SK-N-SH treated with all-trans-retinoic acid at 6 μM for 48 hours (cell line): ENCODE measurements around the gene DTD1.

Experiments used
- ATAC-seq: fragments of 200-7000 bp; cut with Tn5 transposase; 3 replicates; pipeline ENCODE4 v1.9.1; 2020; ENCODE audit warnings: mild to moderate bottlenecking, moderate library complexity
- BACH2 ChIP-seq: fragments of 250-450 bp; sonication (Bioruptor Pico); IDR thresholded peaks from 2 replicates; pipeline ENCODE4 v1.9.0; 2021; ENCODE audit warnings: mild to moderate bottlenecking, borderline replicate concordance
- ESRRG ChIP-seq: fragments of 250-450 bp; sonication (Bioruptor Pico); IDR thresholded peaks from 2 replicates; pipeline ENCODE4 v1.6.1; 2021; ENCODE audit warnings: mild to moderate bottlenecking
- GLIS3 ChIP-seq: fragments of 250-450 bp; sonication (Bioruptor Pico); IDR thresholded peaks from 2 replicates; pipeline ENCODE4 v1.5.0; 2020; ENCODE audit warnings: mild to moderate bottlenecking, moderate library complexity
- ISL1 ChIP-seq: fragments of 250-450 bp; sonication (Bioruptor Pico); IDR thresholded peaks from 2 replicates; pipeline ENCODE4 v2.1.2; 2022; ENCODE audit warnings: mild to moderate bottlenecking, moderate library complexity
- OSR1 ChIP-seq: fragments of 250-450 bp; sonication (Bioruptor Pico); IDR thresholded peaks from 2 replicates; pipeline ENCODE4 v1.8.0; 2022; ENCODE audit warnings: moderate library complexity, mild to moderate bottlenecking, inconsistent platforms
- PPARA ChIP-seq: fragments of 250-450 bp; sonication (Bioruptor Pico); IDR thresholded peaks from 2 replicates; pipeline ENCODE4 v1.5.0; 2020; ENCODE audit warnings: mild to moderate bottlenecking, borderline replicate concordance
- RARB ChIP-seq: fragments of 250-450 bp; sonication (Bioruptor Pico); IDR thresholded peaks from 2 replicates; pipeline ENCODE4 v1.8.0; 2021; ENCODE audit warnings: mild to moderate bottlenecking, moderate library complexity
- SNAI2 ChIP-seq: fragments of 250-450 bp; sonication (Bioruptor Pico); IDR thresholded peaks from 2 replicates; pipeline ENCODE4 v1.5.0; 2020; ENCODE audit warnings: mild to moderate bottlenecking, moderate library complexity
- TCF4 ChIP-seq: fragments of 250-450 bp; sonication (Bioruptor Pico); IDR thresholded peaks from 2 replicates; pipeline ENCODE4 v1.8.0; 2021; ENCODE audit warnings: mild to moderate bottlenecking, moderate library complexity, borderline replicate concordance
- TOX ChIP-seq: fragments of 250-450 bp; sonication (Bioruptor Pico); IDR thresholded peaks from 2 replicates; pipeline ENCODE4 v1.8.0; 2021; ENCODE audit warnings: mild to moderate bottlenecking, moderate library complexity, borderline replicate concordance
- ZFP3 ChIP-seq: fragments of 250-450 bp; sonication (Bioruptor Pico); IDR thresholded peaks from 2 replicates; pipeline ENCODE4 v1.5.0; 2020; ENCODE audit warnings: mild to moderate bottlenecking, moderate library complexity
- ZFP30 ChIP-seq: fragments of 450-650 bp; formaldehyde crosslinking; IDR thresholded peaks from 2 replicates; pipeline ENCODE4 v1.5.0; 2022; ENCODE audit warnings: mild to moderate bottlenecking, moderate library complexity
- ZNF565 ChIP-seq: fragments of 450-650 bp; formaldehyde crosslinking; conservative IDR thresholded peaks from 2 replicates; pipeline ENCODE4 v1.5.0; 2020; ENCODE audit warnings: low read depth, mild to moderate bottlenecking, moderate library complexity
- ZNF70 ChIP-seq: fragments of 450-650 bp; formaldehyde crosslinking; IDR thresholded peaks from 2 replicates; pipeline ENCODE4 v1.5.0; 2020; ENCODE audit warnings: mild to moderate bottlenecking, moderate library complexity
- ZNF8 ChIP-seq: fragments of 450-650 bp; formaldehyde crosslinking; IDR thresholded peaks from 2 replicates; pipeline ENCODE4 v1.5.0; 2020; ENCODE audit warnings: mild to moderate bottlenecking, moderate library complexity
- TF ChIP-seq, protein P1 (sequence below): fragments of 250-450 bp; sonication (Bioruptor Pico); IDR thresholded peaks from 2 replicates; pipeline ENCODE4 v1.5.1; 2020; ENCODE audit warnings: low read depth, mild to moderate bottlenecking, moderate library complexity
- TF ChIP-seq, protein P2 (sequence below): fragments of 250-450 bp; sonication (Bioruptor Pico); IDR thresholded peaks from 2 replicates; pipeline ENCODE4 v1.8.0; 2020; ENCODE audit warnings: mild to moderate bottlenecking, moderate library complexity, borderline replicate concordance
- TF ChIP-seq, protein P3 (sequence below): fragments of 250-450 bp; sonication (Bioruptor Pico); IDR thresholded peaks from 2 replicates; pipeline ENCODE4 v1.8.0; 2021; ENCODE audit warnings: low read depth, mild to moderate bottlenecking, moderate library complexity, borderline replicate concordance
- TF ChIP-seq, protein P4 (sequence below): fragments of 250-450 bp; sonication (Bioruptor Pico); IDR thresholded peaks from 2 replicates; pipeline ENCODE4 v1.5.0; 2020; ENCODE audit warnings: mild to moderate bottlenecking, moderate library complexity

DTD1 gene

DNA sequence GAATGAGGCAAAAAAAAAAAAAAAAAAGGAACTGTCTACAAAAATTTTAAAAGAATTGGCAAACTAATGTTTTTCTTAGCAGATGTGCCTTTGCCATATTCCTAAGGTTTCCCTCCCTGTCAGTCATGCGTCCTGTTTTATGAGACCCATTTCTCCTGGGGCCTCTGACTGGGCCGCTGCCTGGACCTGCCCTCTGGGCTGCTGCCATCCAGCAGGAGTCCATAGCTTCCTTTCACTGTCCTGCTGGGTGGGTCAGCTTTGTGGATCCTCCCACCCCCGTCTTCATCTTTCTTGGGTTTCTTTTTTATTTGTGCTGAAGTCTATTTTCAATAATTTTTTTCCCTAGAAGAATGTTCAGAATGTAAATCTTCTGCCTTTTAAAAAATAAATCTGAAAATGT lies 114.9 kb downstream of the DTD1 start (continued):
- TF ChIP-seq, protein P1, sequence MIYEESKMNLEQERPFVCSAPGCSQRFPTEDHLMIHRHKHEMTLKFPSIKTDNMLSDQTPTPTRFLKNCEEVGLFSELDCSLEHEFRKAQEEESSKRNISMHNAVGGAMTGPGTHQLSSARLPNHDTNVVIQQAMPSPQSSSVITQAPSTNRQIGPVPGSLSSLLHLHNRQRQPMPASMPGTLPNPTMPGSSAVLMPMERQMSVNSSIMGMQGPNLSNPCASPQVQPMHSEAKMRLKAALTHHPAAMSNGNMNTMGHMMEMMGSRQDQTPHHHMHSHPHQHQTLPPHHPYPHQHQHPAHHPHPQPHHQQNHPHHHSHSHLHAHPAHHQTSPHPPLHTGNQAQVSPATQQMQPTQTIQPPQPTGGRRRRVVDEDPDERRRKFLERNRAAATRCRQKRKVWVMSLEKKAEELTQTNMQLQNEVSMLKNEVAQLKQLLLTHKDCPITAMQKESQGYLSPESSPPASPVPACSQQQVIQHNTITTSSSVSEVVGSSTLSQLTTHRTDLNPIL (CRISPR knock-in tag): no peak
- TF ChIP-seq ZNF8 (CRISPR knock-in tag) (no peak), ESRRG (no peak), ZFP30 (no peak), ZNF565 (CRISPR knock-in tag) (no peak)

DNA sequence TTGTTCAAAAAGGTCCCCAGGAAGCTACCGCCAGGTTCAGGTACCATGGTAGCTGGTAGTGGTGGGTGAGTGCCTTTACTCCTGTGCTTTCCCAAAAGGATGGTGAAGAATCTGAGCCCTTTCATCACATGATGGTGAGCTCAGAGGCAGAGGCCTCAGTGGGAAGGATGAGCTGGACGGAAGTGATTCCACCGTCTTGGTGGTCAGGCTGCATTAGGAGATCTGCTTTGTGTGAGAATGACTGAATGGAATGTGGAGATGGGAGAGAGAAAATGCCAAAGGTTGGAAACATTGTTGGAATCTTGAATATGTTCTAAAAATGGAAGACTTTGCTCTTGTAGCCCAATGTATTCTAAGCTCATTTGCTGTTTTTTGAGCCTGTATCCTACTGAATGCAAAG lies 117.6 kb downstream of the DTD1 start:
- TF ChIP-seq, protein P1 (CRISPR knock-in tag): no peak
- peak; percentile 20; the same call in 1 of the 2 replicates for TF ChIP-seq ISL1 (CRISPR knock-in tag)
- ATAC-seq: peak; percentile 99

DNA sequence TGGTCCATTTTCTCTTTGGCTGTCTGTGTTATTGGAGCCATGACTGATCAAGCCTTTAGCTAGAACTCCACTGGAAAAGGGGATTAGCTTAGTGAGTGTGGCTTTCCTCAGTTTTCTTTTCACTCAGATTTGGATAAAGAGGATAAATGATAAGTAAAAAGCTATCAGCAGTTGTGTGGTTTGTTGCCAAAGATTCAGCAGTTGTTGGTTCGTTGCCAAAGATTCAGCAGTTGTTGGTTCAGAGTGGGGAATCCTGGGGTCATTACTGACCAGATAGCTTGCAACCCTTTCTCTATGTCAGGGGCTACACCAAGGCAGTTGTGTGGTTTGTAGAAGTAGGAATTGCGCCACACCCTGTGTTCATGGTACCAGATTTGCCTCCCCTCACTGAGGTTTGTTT lies 118.1 kb downstream of the DTD1 start:
- no peak for ATAC-seq
- TF ChIP-seq PPARA (CRISPR knock-in tag): no peak
- no peak for TF ChIP-seq ZFP30
- TF ChIP-seq, protein P1 (CRISPR knock-in tag): no peak
- no peak for TF ChIP-seq ZFP3 (CRISPR knock-in tag)
- TF ChIP-seq TCF4 (CRISPR knock-in tag): no peak
- no peak for TF ChIP-seq SNAI2 (CRISPR knock-in tag)
- TF ChIP-seq RARB (CRISPR knock-in tag): no peak
- TF ChIP-seq ZNF70: no peak
- TF ChIP-seq ZNF565 (CRISPR knock-in tag): no peak
- no peak; the same call in 1 of the 2 replicates for TF ChIP-seq ISL1 (CRISPR knock-in tag)
- no peak for TF ChIP-seq TOX (CRISPR knock-in tag)
- TF ChIP-seq ESRRG: no peak
- TF ChIP-seq, protein P2, sequence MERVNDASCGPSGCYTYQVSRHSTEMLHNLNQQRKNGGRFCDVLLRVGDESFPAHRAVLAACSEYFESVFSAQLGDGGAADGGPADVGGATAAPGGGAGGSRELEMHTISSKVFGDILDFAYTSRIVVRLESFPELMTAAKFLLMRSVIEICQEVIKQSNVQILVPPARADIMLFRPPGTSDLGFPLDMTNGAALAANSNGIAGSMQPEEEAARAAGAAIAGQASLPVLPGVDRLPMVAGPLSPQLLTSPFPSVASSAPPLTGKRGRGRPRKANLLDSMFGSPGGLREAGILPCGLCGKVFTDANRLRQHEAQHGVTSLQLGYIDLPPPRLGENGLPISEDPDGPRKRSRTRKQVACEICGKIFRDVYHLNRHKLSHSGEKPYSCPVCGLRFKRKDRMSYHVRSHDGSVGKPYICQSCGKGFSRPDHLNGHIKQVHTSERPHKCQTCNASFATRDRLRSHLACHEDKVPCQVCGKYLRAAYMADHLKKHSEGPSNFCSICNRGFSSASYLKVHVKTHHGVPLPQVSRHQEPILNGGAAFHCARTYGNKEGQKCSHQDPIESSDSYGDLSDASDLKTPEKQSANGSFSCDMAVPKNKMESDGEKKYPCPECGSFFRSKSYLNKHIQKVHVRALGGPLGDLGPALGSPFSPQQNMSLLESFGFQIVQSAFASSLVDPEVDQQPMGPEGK (CRISPR knock-in tag): no peak
- no peak for TF ChIP-seq BACH2 (CRISPR knock-in tag)
- TF ChIP-seq OSR1 (CRISPR knock-in tag): no peak
- TF ChIP-seq, protein P3, sequence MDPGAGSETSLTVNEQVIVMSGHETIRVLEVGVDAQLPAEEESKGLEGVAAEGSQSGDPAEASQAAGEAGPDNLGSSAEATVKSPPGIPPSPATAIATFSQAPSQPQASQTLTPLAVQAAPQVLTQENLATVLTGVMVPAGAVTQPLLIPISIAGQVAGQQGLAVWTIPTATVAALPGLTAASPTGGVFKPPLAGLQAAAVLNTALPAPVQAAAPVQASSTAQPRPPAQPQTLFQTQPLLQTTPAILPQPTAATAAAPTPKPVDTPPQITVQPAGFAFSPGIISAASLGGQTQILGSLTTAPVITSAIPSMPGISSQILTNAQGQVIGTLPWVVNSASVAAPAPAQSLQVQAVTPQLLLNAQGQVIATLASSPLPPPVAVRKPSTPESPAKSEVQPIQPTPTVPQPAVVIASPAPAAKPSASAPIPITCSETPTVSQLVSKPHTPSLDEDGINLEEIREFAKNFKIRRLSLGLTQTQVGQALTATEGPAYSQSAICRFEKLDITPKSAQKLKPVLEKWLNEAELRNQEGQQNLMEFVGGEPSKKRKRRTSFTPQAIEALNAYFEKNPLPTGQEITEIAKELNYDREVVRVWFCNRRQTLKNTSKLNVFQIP (CRISPR knock-in tag): no peak
- TF ChIP-seq GLIS3: no peak

DNA sequence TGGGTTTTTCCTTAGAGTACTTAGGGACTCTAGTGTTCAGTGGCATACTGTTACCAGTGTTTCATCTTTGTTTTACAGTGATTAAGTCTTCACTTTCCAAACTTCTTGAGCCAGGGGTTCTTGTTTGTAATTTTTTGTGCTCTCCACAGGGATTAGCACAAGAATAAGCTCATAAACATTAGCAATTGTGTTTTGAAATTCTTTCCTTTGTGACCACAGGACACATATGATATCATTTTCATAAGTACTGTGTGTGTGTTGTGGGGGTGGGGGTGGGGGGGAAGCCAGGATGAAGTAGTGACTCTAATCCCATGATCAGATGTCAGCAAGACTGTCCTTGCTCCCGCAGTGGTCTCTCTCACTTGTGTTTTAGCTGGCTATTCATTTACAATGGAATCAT lies 124.3 kb downstream of the DTD1 start:
- no peak for ATAC-seq
- TF ChIP-seq, protein P2 (CRISPR knock-in tag): no peak
- TF ChIP-seq, protein P4, sequence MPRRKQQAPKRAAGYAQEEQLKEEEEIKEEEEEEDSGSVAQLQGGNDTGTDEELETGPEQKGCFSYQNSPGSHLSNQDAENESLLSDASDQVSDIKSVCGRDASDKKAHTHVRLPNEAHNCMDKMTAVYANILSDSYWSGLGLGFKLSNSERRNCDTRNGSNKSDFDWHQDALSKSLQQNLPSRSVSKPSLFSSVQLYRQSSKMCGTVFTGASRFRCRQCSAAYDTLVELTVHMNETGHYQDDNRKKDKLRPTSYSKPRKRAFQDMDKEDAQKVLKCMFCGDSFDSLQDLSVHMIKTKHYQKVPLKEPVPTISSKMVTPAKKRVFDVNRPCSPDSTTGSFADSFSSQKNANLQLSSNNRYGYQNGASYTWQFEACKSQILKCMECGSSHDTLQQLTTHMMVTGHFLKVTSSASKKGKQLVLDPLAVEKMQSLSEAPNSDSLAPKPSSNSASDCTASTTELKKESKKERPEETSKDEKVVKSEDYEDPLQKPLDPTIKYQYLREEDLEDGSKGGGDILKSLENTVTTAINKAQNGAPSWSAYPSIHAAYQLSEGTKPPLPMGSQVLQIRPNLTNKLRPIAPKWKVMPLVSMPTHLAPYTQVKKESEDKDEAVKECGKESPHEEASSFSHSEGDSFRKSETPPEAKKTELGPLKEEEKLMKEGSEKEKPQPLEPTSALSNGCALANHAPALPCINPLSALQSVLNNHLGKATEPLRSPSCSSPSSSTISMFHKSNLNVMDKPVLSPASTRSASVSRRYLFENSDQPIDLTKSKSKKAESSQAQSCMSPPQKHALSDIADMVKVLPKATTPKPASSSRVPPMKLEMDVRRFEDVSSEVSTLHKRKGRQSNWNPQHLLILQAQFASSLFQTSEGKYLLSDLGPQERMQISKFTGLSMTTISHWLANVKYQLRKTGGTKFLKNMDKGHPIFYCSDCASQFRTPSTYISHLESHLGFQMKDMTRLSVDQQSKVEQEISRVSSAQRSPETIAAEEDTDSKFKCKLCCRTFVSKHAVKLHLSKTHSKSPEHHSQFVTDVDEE (CRISPR knock-in tag): no peak
- TF ChIP-seq ESRRG: no peak
- TF ChIP-seq PPARA (CRISPR knock-in tag): no peak
- no peak for TF ChIP-seq OSR1 (CRISPR knock-in tag)
- no peak for TF ChIP-seq ZFP3 (CRISPR knock-in tag)
